Keratinocyte (primary cell): ENCODE data around the gene PLAAT3. TPM values are rescaled to one million over a fixed set of nuclear protein-coding genes. Genes with fewer than 3 reads are reported as not detected.

Experiments
- DNase-seq: peaks from one replicate; pipeline ENCODE4 v3.0.0-alpha.2; 2011; ENCODE audit warnings: low read depth, missing footprints, low spot score
- FAIRE-seq: peaks from 2 replicates; lab custom pipeline; 2011; peaks lifted over from hg19 to GRCh38; lab: Jason Lieb, UNC
- H2AFZ ChIP-seq: 2 replicates; pipeline ENCODE4 v1.6.0; 2012; ENCODE audit warnings: low read length, control low read depth, inconsistent platforms; ENCODE audit not compliant: control insufficient read depth
- H3K27ac ChIP-seq: 2 replicates; pipeline ENCODE4 v1.5.1; 2011; ENCODE audit warnings: low read length; ENCODE audit not compliant: control insufficient read depth, insufficient read depth
- H3K27me3 ChIP-seq: 3 replicates; pipeline ENCODE4 v1.6.0; 2011; ENCODE audit warnings: low read length; ENCODE audit not compliant: control insufficient read depth, insufficient read depth; ENCODE audit errors: extremely low read depth
- H3K36me3 ChIP-seq, 2 experiments: 2 replicates in 1 of 2; 3 replicates in 1 of 2; pipeline ENCODE4 v1.5.1; 2011; ENCODE audit warnings: low read length in 2 of 2, mild to moderate bottlenecking in 1 of 2; ENCODE audit not compliant: control insufficient read depth in 2 of 2, insufficient read depth in 2 of 2; ENCODE audit errors: extremely low read depth in 1 of 2
- H3K4me1 ChIP-seq: 3 replicates; pipeline ENCODE4 v1.5.1; 2011; ENCODE audit warnings: low read length; ENCODE audit not compliant: control insufficient read depth, insufficient read depth; ENCODE audit errors: extremely low read depth
- H3K4me2 ChIP-seq: 3 replicates; pipeline ENCODE4 v1.6.0; 2011; ENCODE audit warnings: low read depth, low read length; ENCODE audit not compliant: control insufficient read depth, insufficient read depth; ENCODE audit errors: extremely low read depth
- H3K4me3 ChIP-seq, 3 experiments: fragments of 200-600 bp in 1 of 3; sonication (generic) in 1 of 3; 2 replicates in 2 of 3; 3 replicates in 1 of 3; pipeline ENCODE4 v1.5.1; 2011 to 2016; ENCODE audit warnings: low read length in 3 of 3, mild to moderate bottlenecking in 3 of 3, control low read depth in 2 of 3, inconsistent platforms in 1 of 3, low read depth in 1 of 3, mixed read lengths in 1 of 3, mixed run types in 1 of 3, moderate library complexity in 1 of 3; ENCODE audit not compliant: control insufficient read depth in 2 of 3, insufficient read depth in 2 of 3; ENCODE audit errors: extremely low read depth in 1 of 3
- H3K79me2 ChIP-seq: 2 replicates; pipeline ENCODE4 v1.6.0; 2012; ENCODE audit warnings: low read length; ENCODE audit not compliant: control insufficient read depth, insufficient read depth
- H3K9ac ChIP-seq: 3 replicates; pipeline ENCODE4 v1.6.0; 2011; ENCODE audit warnings: low read length; ENCODE audit not compliant: control insufficient read depth, insufficient read depth; ENCODE audit errors: extremely low read depth
- H3K9me1 ChIP-seq: 3 replicates; pipeline ENCODE4 v1.6.0; 2011; ENCODE audit warnings: low read length; ENCODE audit not compliant: control insufficient read depth, insufficient read depth; ENCODE audit errors: extremely low read depth
- H3K9me3 ChIP-seq: 2 replicates; pipeline ENCODE4 v1.5.1; 2012; ENCODE audit warnings: low read depth, low read length; ENCODE audit not compliant: control insufficient read depth
- H4K20me1 ChIP-seq: 3 replicates; pipeline ENCODE4 v1.6.0; 2011; ENCODE audit warnings: low read length; ENCODE audit not compliant: control insufficient read depth, insufficient read depth; ENCODE audit errors: extremely low read depth
- CTCF ChIP-seq, 3 experiments: IDR thresholded peaks in 1 of 3; conservative IDR thresholded peaks in 1 of 3; optimal IDR thresholded peaks in 1 of 3; 2 replicates in 2 of 3; 3 replicates in 1 of 3; pipeline versions ENCODE3 to v1.5.1; 2011; ENCODE audit warnings: low read length in 3 of 3, mild to moderate bottlenecking in 3 of 3, moderate library complexity in 2 of 3, control low read depth in 1 of 3, inconsistent platforms in 1 of 3; ENCODE audit not compliant: insufficient read depth in 2 of 3; ENCODE audit errors: extremely low read depth in 1 of 3
- EZH2 ChIP-seq: IDR thresholded peaks from one replicate; pipeline ENCODE4 v1.6.1; 2012; ENCODE audit warnings: inconsistent platforms, mild to moderate bottlenecking, low read length, moderate library complexity
- dilution Hi-C: fragments of 300-500 bp; cut with MboI; formaldehyde crosslinking; loops from one replicate; pipeline ENCODE4 v1.7.0; 2020; ENCODE audit warnings: low sequenced_read_pairs; ENCODE audit not compliant: extremely low pct_ligation_motif_present
- polyA plus RNA-seq, 5 experiments: library from polyadenylated mRNA; depleted of rRNA in 3 of 5; stranded (reverse) in 3 of 5; stranded (forward) in 1 of 5; unstranded in 1 of 5; fragments of >200 nt; gene quantifications; 1 replicate in 1 of 5; 2 replicates in 3 of 5; 3 replicates in 1 of 5; pipeline versions ENCODE4 v1.2.1 to v1.2.3, GENCODE V29; 2011 to 2012; ENCODE audit warnings: missing spikeins in 2 of 5, low read depth in 1 of 5, low replicate concordance in 1 of 5

PLAAT3 gene
- polyA plus RNA-seq, 1 donor (not counting 4 experiments of a cell fraction or from before 2014, with no cell fraction given) = 0.20 TPM

GRCh38 chr11:63660972-63661371 lies 46.7 kb upstream of the PLAAT3 start:
- Histone ChIP-seq H3K4me3 (no peak overlapping the region), H2AFZ (no peak overlapping the region), H4K20me1 (no peaks in the 10 kb centered on the region), H3K4me1 (peaks cover 19% of the 10 kb centered on the region), H3K9ac (no peak overlapping the region), H3K4me2 (no peak overlapping the region), H3K79me2 (peaks cover 76% of the 10 kb centered on the region), H3K27ac (no peak overlapping the region), H3K9me3 (no peaks in the 10 kb centered on the region), H3K9me1 (no peaks in the 10 kb centered on the region), H3K36me3 (peaks cover 2 to 4% of the 10 kb centered on the region in 2 experiments), H3K27me3 (no peaks in the 10 kb centered on the region)
- FAIRE-seq (no peak), DNase-seq (no peak)
- dilution Hi-C loops = no loop called here
- TF ChIP-seq EZH2 (no peak), CTCF (optimal IDR thresholded peaks at IDR 0.05 in 1 of 3, IDR thresholded peaks at IDR 0.05 in 1 of 3, conservative IDR thresholded peaks at IDR 0.05 in 1 of 3; ENCODE audit: extremely low read depth in 1 of 3, insufficient read depth in 2 of 3, low read length in 3 of 3) (no peak)

- no peak for FAIRE-seq
- H4K20me1 ChIP-seq = no peaks in the 10 kb centered on the region
- H3K9me1 ChIP-seq = no peaks in the 10 kb centered on the region
- TF ChIP-seq EZH2 = no peak
- no peak for TF ChIP-seq CTCF (optimal IDR thresholded peaks at IDR 0.05 in 1 of 3, IDR thresholded peaks at IDR 0.05 in 1 of 3, conservative IDR thresholded peaks at IDR 0.05 in 1 of 3; ENCODE audit: extremely low read depth in 1 of 3, insufficient read depth in 2 of 3, low read length in 3 of 3)
- dilution Hi-C loops = no loop called here
- no peak overlapping the region for H2AFZ ChIP-seq
- H3K9ac ChIP-seq = no peak overlapping the region
- no peaks in the 10 kb centered on the region for H3K4me1 ChIP-seq
- H3K4me3 ChIP-seq = no peak overlapping the region
- H3K79me2 ChIP-seq = peaks cover 6% of the 10 kb centered on the region
- no peak overlapping the region for H3K4me2 ChIP-seq
- DNase-seq = no peak
- no peaks in the 10 kb centered on the region for H3K27me3 ChIP-seq
- H3K9me3 ChIP-seq = no peaks in the 10 kb centered on the region
- no peak overlapping the region for H3K27ac ChIP-seq
- H3K36me3 ChIP-seq = peaks cover 10 to 17% of the 10 kb centered on the region in 2 experiments
These were observed 38.4 kb upstream of the PLAAT3 start for GRCh38 chr11:63652671-63653070.
